Tibial artery (tissue), 4 donors: ENCODE data around the gene GZMA.
"Not testable (repeated sequence)": the region's sequence is repeated elsewhere in the genome, so short reads cannot be mapped to it uniquely, and the experiment has no call there.

ENCODE experiments used
- DNase-seq, 2 donors: peaks; one replicate each; pipeline ENCODE4 v3.0.0-alpha.2; 2019
- H3K27ac ChIP-seq, 2 donors: fragments of 200-600 bp; sonication (generic) in 1 of 2; 1 replicate in 1 of 2; 2 replicates in 1 of 2; pipeline ENCODE4 v1.5.1; 2018 to 2019; ENCODE audit warnings: mild to moderate bottlenecking in 1 of 2
- H3K27me3 ChIP-seq, 2 donors: fragments of 200-600 bp; sonication (generic) in 1 of 2; one replicate each; pipeline versions ENCODE4 v1.5.1 to v1.6.0; 2016 to 2019
- H3K36me3 ChIP-seq, 3 donors: fragments of 200-600 bp; sonication (generic) in 2 of 3; one replicate each; pipeline ENCODE4 v1.5.1; 2016 to 2019; ENCODE audit warnings: mild to moderate bottlenecking in 2 of 3
- H3K4me1 ChIP-seq, 4 donors: fragments of 200-600 bp; sonication (generic) in 2 of 4; 1 replicate in 3 of 4; 2 replicates in 1 of 4; pipeline ENCODE4 v1.5.1; 2016 to 2019
- H3K4me3 ChIP-seq, 2 donors: fragments of 200-600 bp; sonication (generic) in 1 of 2; 1 replicate in 1 of 2; 2 replicates in 1 of 2; pipeline ENCODE4 v1.5.1; 2018 to 2019; ENCODE audit warnings: mild to moderate bottlenecking in 2 of 2
- H3K9me3 ChIP-seq, 3 donors: fragments of 200-600 bp; sonication (generic) in 1 of 3; one replicate each; pipeline ENCODE4 v1.5.1; 2016 to 2019
- intact Hi-C: fragments of 100-400 bp; cut with DNase I; formaldehyde crosslinking; loops from one replicate; pipeline ENCODE4 v1.15.0; 2023; ENCODE audit warnings: low total_unique reads
- TF ChIP-seq, protein P1 (sequence below), 2 experiments: fragments of 200-600 bp in 1 of 2; fragments of 450-650 bp in 1 of 2; IDR thresholded peaks; one replicate each; pipeline ENCODE4 v1.5.1; 2017 to 2019; ENCODE audit warnings: antibody characterized with exemption in 2 of 2, mild to moderate bottlenecking in 1 of 2, moderate library complexity in 1 of 2

Gene GZMA

DNA sequence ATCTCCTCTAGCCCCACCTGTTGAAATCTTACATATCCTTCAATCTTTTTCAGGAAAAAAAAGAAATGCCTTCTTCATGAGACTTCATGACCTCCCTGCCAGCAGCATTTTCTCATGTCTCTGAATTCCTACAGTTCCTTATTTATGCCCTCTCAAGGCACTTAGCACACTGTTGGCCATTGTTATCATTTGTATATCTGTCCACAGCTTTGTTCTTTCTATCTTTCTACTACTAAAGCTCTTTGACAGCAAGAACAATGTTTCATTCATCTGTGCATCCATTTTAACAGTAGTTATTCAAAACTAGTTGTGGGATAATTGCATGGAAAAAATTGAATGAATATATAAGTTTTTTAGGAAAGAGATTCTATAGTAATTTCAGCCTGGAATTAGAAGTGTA is 20.9 kb upstream of the GZMA start:
- H3K27ac ChIP-seq, result no peak overlapping the region
- H3K27me3 ChIP-seq, result no peaks in the 10 kb centered on the region
- H3K4me3 ChIP-seq, result no peak overlapping the region
- TF ChIP-seq, protein P1, sequence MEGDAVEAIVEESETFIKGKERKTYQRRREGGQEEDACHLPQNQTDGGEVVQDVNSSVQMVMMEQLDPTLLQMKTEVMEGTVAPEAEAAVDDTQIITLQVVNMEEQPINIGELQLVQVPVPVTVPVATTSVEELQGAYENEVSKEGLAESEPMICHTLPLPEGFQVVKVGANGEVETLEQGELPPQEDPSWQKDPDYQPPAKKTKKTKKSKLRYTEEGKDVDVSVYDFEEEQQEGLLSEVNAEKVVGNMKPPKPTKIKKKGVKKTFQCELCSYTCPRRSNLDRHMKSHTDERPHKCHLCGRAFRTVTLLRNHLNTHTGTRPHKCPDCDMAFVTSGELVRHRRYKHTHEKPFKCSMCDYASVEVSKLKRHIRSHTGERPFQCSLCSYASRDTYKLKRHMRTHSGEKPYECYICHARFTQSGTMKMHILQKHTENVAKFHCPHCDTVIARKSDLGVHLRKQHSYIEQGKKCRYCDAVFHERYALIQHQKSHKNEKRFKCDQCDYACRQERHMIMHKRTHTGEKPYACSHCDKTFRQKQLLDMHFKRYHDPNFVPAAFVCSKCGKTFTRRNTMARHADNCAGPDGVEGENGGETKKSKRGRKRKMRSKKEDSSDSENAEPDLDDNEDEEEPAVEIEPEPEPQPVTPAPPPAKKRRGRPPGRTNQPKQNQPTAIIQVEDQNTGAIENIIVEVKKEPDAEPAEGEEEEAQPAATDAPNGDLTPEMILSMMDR (IDR thresholded peaks at IDR 0.05), result no peak
- H3K36me3 ChIP-seq, result no peaks in the 10 kb centered on the region
- peaks cover 0 to 6% (median 0%) of the 10 kb centered on the region in 3 donors for H3K9me3 ChIP-seq
- no peaks in the 10 kb centered on the region for H3K4me1 ChIP-seq
- intact Hi-C loops, result no loop called here
- DNase-seq, result no peak

DNA sequence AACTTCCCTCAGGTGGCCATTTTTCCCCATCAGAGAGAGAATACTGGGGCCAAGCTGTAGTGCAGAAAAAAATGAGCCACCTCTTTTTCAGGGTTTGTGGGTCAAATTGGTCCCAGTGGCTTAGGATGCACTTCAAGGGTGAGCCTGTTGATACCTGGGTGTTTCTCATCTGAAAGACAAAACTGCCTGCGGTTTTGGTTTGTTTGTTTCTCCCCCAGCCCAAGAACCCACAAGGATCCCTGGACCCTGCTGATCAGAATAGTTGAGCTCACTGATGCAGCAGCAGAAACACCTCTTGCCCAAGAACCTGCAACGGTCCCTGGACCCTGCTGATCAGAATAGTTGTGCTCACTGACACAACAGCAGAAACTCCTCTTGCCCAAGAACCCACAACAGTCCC is 13.1 kb upstream of the GZMA start:
- H3K27me3 ChIP-seq, H3K4me1 ChIP-seq, H3K9me3 ChIP-seq, DNase-seq, H3K4me3 ChIP-seq, intact Hi-C loops, H3K36me3 ChIP-seq, H3K27ac ChIP-seq: not testable (repeated sequence)

DNA sequence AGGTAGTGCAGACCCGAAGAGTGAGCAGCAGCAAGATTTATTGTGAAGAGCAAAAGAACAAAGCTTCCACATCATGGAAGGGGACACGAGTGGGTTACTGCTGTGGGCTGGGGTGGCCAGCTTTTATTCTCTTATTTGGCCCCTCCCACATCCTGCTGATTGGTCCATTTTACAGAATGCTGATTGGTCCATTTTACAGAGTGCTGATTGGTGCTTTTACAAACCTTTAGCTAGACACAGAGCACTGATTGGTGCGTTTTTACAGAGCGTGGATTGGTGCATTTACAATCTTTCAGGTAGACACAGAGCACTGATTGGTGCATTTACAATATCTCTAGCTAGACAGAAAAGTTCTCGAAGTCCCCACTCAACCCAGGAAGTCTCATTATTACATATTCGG is 11.4 kb upstream of the GZMA start:
- intact Hi-C loops, result not testable (repeated sequence)

DNA sequence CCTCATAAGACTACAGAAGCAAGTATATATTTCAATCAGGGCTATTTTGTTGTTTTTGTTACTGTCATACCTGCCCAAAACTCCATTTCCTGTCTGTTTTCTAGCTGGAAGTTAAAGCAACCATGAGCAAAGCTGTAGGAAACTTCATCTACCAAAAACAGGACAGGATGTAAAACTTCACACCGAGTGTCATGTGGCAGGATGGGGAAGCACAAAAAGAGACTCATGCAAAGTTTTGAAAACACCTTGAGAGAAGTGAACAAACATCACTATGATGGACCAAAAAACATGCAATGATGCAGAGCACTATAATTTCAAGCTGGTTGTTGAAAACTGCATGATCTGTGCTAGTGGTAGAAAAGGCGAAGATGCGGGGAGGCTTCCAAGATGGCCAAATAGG is 6.3 kb upstream of the GZMA start:
- TF ChIP-seq, protein P1 (IDR thresholded peaks at IDR 0.05), result no peak
- Histone ChIP-seq H3K27ac (no peak overlapping the region), H3K4me1 (no peaks in the 10 kb centered on the region), H3K9me3 (no peaks in the 10 kb centered on the region), H3K36me3 (no peaks in the 10 kb centered on the region), H3K27me3 (no peaks in the 10 kb centered on the region), H3K4me3 (no peak overlapping the region)
- intact Hi-C loops, result no loop called here
- no peak for DNase-seq

More for the DNA sequence above, 11.4 kb upstream of the GZMA start:
- DNase-seq, H3K27me3 ChIP-seq, H3K27ac ChIP-seq, H3K36me3 ChIP-seq, H3K4me3 ChIP-seq, H3K9me3 ChIP-seq, H3K4me1 ChIP-seq: not testable (repeated sequence)

DNA sequence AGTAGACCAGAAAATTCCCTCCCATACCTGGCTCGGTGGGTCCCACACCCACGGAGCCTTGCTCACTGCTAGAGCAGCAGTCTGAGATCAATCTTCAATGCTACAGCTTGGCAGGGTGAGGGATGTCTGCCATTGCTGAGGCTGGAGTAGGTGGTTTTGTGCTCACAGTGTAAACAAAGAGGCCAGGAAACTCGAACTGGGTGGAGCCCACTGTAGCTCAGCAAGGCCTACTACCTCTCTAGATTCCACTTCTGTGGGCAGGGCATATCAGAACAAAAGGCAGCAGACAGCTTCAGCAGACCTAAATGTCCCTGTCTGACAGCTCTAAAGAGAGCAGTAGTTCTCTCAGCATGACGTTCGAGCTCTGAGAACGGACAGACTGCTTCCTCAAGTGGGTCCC is 5.6 kb upstream of the GZMA start:
- DNase-seq, result no peak
- no peaks in the 10 kb centered on the region for H3K9me3 ChIP-seq
- intact Hi-C loops, result no loop called here
- H3K36me3 ChIP-seq, result no peaks in the 10 kb centered on the region
- H3K27ac ChIP-seq, result no peak overlapping the region
- TF ChIP-seq, protein P1 (IDR thresholded peaks at IDR 0.05), result no peak
- H3K4me3 ChIP-seq, result no peak overlapping the region
- H3K4me1 ChIP-seq, result no peaks in the 10 kb centered on the region
- no peaks in the 10 kb centered on the region for H3K27me3 ChIP-seq

DNA sequence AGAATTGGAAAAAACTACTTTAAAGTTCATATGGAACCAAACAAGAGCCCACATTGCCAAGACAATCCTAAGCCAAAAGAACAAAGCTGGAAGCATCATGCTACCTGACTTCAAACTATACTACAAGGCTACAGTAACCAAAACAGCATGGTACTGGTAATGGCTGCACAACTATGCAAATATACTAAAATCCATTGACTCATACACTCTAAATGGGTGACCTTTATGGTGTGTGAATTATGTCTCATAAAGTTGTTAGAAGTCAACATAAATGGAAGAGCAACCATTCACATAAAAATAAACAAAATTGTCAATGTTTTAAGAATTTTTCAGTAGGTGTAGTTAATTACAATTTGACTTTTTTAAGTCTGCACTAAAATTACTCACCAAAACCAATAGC is 1.3 kb upstream of the GZMA start:
- H3K9me3 ChIP-seq, H3K27me3 ChIP-seq, intact Hi-C loops, DNase-seq, H3K4me3 ChIP-seq, H3K4me1 ChIP-seq, H3K27ac ChIP-seq, H3K36me3 ChIP-seq: not testable (repeated sequence)

DNA sequence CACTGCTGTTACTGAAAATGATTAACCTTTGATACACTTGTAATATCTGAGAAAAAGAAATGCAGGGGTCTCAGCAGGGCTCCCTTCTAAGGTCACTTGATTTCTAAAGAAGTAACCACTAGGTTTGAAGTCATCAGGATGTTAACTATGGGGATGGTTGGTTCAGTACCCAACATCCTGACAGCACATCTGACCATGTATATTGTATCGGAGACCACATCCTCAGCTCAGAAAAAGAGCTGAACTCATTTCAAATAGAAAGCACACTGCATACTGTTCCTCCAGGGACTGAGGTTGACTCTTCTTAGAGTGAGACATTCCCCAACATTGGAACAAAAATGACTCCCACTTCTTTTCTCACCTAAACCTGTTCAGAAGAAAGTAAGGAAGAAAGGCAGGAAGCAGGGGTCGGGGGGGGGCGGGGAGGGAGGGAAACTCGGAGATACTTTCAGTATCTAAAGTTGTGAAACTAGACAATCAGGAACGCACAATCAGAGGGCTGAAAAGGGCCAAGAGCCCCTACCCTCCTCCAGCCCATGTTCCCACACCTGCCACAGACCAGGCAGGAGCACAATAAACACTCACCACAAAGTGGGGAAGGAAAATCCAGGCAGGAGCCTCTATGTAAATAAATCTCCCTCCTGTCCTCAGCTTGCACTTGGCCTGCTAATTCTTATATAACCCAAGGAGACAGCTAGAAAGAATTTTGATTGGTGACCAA is 730 bp upstream of the GZMA start:
- TF ChIP-seq, protein P1 (IDR thresholded peaks at IDR 0.05), result no peak
- no peaks in the 10 kb centered on the region for H3K4me1 ChIP-seq
- DNase-seq, result no peak
- H3K4me3 ChIP-seq, result no peak overlapping the region
- no peak overlapping the region for H3K27ac ChIP-seq
- intact Hi-C loops, result no loop called here
- no peaks in the 10 kb centered on the region for H3K27me3 ChIP-seq
- H3K9me3 ChIP-seq, result no peaks in the 10 kb centered on the region
- H3K36me3 ChIP-seq, result no peaks in the 10 kb centered on the region
